Uterus (tissue), 4 donors: ENCODE data around the gene ZDHHC11. TPM values are rescaled to one million over a fixed set of nuclear protein-coding genes. Genes with fewer than 3 reads are reported as not detected.
"Not testable (repeated sequence)": the region's sequence is repeated elsewhere in the genome, so short reads cannot be mapped to it uniquely, and the experiment has no call there.

Experiments
- DNase-seq, 2 donors: peaks; one replicate each; pipeline ENCODE4 v3.0.0-alpha.2; 2019 to 2020
- H3K27ac ChIP-seq, 2 donors: fragments of 200-600 bp; sonication (generic); 1 replicate in 1 of 2; 2 replicates in 1 of 2; pipeline ENCODE4 v1.5.1; 2016 to 2018
- H3K27me3 ChIP-seq, 2 donors: fragments of 200-600 bp; sonication (generic); one replicate each; pipeline ENCODE4 v1.5.1; 2018 to 2019; ENCODE audit warnings: control low read depth in 1 of 2
- H3K36me3 ChIP-seq, 2 donors: fragments of 200-600 bp; sonication (generic); one replicate each; pipeline ENCODE4 v1.5.1; 2019; ENCODE audit warnings: control low read depth in 1 of 2
- H3K4me1 ChIP-seq, 2 donors: fragments of 200-600 bp; sonication (generic); one replicate each; pipeline ENCODE4 v1.5.1; 2018 to 2019; ENCODE audit warnings: control low read depth in 1 of 2
- H3K4me3 ChIP-seq, 2 donors: fragments of 200-600 bp; sonication (generic); 1 replicate in 1 of 2; 2 replicates in 1 of 2; pipeline ENCODE4 v1.5.1; 2018 to 2019; ENCODE audit warnings: mild to moderate bottlenecking in 1 of 2
- H3K9me3 ChIP-seq, 2 donors: fragments of 200-600 bp; sonication (generic); one replicate each; pipeline ENCODE4 v1.5.1; 2019; ENCODE audit warnings: control low read depth in 1 of 2
- CTCF ChIP-seq, 4 experiments: fragments of 200-600 bp in 2 of 4; fragments of 450-650 bp in 2 of 4; sonication (generic) in 2 of 4; IDR thresholded peaks; one replicate each; pipeline ENCODE4 v1.5.1; 2016 to 2019; ENCODE audit warnings: antibody characterized with exemption in 4 of 4, mild to moderate bottlenecking in 2 of 4, moderate library complexity in 1 of 4
- POLR2A ChIP-seq, 2 donors: fragments of 450-650 bp; IDR thresholded peaks; one replicate each; pipeline ENCODE4 v1.6.1; 2016; ENCODE audit warnings: antibody characterized with exemption in 2 of 2, mild to moderate bottlenecking in 1 of 2, moderate library complexity in 1 of 2
- intact Hi-C: fragments of 100-400 bp; cut with DNase I; formaldehyde crosslinking; loops from one replicate; pipeline ENCODE4 v1.15.1; 2023; ENCODE audit warnings: low total_unique reads
- total RNA-seq, 4 donors: library from RNA; depleted of rRNA in 3 of 4; stranded (reverse); fragments of >200 nt in 3 of 4; gene quantifications; one replicate each; pipeline versions ENCODE4 v1.1.0 to v1.2.4, GENCODE V29; 2014 to 2023
- donor health status: DM: yes; HTN: yes; CAD: no.

The ZDHHC11 gene
- total RNA-seq, 4 donors from 2014 or later, result 1.8 to 14.4 (median 8.2) TPM; not detected in 1

DNA sequence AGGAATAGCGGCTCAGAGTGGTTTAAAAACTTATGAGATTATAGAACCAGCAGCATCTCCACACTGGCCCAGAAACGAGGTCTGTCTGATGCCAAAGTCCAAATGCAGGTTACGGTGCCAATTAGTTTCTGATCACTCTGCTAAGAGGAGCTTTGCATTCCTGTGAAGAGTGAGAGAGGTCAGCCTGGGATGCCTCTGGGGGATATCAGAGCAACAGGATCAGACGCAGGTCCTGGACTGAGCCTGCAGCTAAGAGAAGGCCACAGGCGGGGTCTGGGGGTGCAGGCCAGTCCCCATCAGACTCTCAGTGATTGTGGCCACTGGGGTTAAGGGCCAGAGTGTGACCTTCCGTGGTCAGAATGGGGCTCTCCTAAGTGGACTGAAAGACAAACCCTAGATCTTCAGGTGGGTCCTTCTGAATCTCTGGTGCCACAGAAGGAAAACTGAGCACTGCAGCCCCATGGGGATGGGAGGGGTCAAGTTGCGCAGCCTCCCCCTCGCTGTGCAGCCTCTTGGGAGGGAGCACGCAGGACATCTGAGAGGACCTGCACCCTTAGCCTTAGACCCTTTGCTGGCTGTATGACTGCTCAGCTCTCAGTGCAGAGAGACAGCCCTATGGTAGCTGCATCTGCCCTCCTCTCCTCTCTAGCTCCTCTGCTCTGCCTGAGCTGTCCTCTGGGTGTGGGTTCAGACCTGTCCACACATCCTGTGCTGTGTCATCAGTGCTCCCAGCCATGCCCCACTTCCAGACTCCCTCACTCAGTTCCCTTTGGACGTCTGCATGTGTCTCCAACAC is 42.9 kb downstream of the ZDHHC11 start:
- intact Hi-C loops, DNase-seq, H3K27me3 ChIP-seq, H3K4me1 ChIP-seq, H3K4me3 ChIP-seq, H3K36me3 ChIP-seq, H3K27ac ChIP-seq, H3K9me3 ChIP-seq: not testable (repeated sequence)

GRCh38 chr5:801472-801871 is 49.3 kb downstream of the ZDHHC11 start:
- Histone ChIP-seq H3K27ac (no peak overlapping the region), H3K27me3 (no peaks in the 10 kb centered on the region), H3K36me3 (no peaks in the 10 kb centered on the region), H3K4me3 (no peak overlapping the region), H3K9me3 (no peaks in the 10 kb centered on the region), H3K4me1 (no peaks in the 10 kb centered on the region)
- intact Hi-C loops, result no loop called here
- TF ChIP-seq POLR2A (IDR thresholded peaks at IDR 0.05) (no peak), CTCF (IDR thresholded peaks at IDR 0.05) (no peak)
- no peak for DNase-seq

DNA sequence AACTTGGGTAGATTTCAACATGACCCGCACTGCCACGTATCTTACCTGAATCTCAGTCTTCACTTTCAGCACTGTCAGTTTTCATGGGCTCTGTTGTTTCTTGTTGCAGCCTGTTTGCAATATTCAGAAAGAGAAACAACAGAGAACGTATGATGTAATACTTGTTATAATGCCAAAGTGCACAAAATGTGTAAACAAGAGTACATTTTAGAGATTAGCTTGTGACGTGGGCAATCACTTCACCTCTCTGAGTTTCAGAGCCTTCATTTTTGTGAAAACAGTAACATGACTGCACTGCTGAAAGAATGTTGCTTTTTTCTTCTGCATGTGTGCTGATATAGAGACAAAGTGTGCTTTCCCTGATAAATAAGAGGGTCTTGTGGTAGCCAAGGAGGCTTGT is 49.7 kb downstream of the ZDHHC11 start:
- H3K27ac ChIP-seq, H3K9me3 ChIP-seq, H3K36me3 ChIP-seq, H3K4me3 ChIP-seq, H3K4me1 ChIP-seq, DNase-seq, H3K27me3 ChIP-seq, intact Hi-C loops: not testable (repeated sequence)

GRCh38 chr5:798505-799138 is 52.2 kb downstream of the ZDHHC11 start:
- H3K9me3 ChIP-seq, intact Hi-C loops: not testable (repeated sequence)

GRCh38 chr5:797986-798385 is 52.8 kb downstream of the ZDHHC11 start:
- H3K27ac ChIP-seq, H3K9me3 ChIP-seq, H3K27me3 ChIP-seq, H3K4me1 ChIP-seq, H3K4me3 ChIP-seq, H3K36me3 ChIP-seq, DNase-seq, intact Hi-C loops: not testable (repeated sequence)

More at GRCh38 chr5:798505-799138, 52.2 kb downstream of the ZDHHC11 start:
- H3K4me1 ChIP-seq, H3K27me3 ChIP-seq, H3K4me3 ChIP-seq, H3K36me3 ChIP-seq, DNase-seq, H3K27ac ChIP-seq: not testable (repeated sequence)

GRCh38 chr5:795873-796272 is 54.9 kb downstream of the ZDHHC11 start:
- H3K4me3 ChIP-seq, H3K36me3 ChIP-seq, H3K27ac ChIP-seq, H3K4me1 ChIP-seq, H3K9me3 ChIP-seq, H3K27me3 ChIP-seq, DNase-seq, intact Hi-C loops: not testable (repeated sequence)

GRCh38 chr5:794948-795347 is 55.8 kb downstream of the ZDHHC11 start:
- H3K27me3 ChIP-seq, H3K4me3 ChIP-seq, H3K9me3 ChIP-seq, H3K4me1 ChIP-seq, intact Hi-C loops, DNase-seq, H3K36me3 ChIP-seq, H3K27ac ChIP-seq: not testable (repeated sequence)

- H3K27ac ChIP-seq, DNase-seq: not testable (repeated sequence)
These were observed 62.1 kb downstream of the ZDHHC11 start for GRCh38 chr5:788703-789102.

GRCh38 chr5:787857-788233 is 62.9 kb downstream of the ZDHHC11 start:
- H3K4me3 ChIP-seq, H3K27me3 ChIP-seq, H3K36me3 ChIP-seq, H3K27ac ChIP-seq, DNase-seq, intact Hi-C loops: not testable (repeated sequence)
- H3K4me1 ChIP-seq, result peaks cover 0 to 12% of the 10 kb centered on the region in 2 donors
- H3K9me3 ChIP-seq, result peaks cover 0 to 11% of the 10 kb centered on the region in 2 donors

More at GRCh38 chr5:788703-789102, 62.1 kb downstream of the ZDHHC11 start:
- Histone ChIP-seq H3K9me3 (peaks cover 0 to 11% of the 10 kb centered on the region in 2 donors), H3K4me1 (peaks cover 0 to 12% of the 10 kb centered on the region in 2 donors)
- H3K27me3 ChIP-seq, H3K36me3 ChIP-seq, intact Hi-C loops, H3K4me3 ChIP-seq: not testable (repeated sequence)

DNA sequence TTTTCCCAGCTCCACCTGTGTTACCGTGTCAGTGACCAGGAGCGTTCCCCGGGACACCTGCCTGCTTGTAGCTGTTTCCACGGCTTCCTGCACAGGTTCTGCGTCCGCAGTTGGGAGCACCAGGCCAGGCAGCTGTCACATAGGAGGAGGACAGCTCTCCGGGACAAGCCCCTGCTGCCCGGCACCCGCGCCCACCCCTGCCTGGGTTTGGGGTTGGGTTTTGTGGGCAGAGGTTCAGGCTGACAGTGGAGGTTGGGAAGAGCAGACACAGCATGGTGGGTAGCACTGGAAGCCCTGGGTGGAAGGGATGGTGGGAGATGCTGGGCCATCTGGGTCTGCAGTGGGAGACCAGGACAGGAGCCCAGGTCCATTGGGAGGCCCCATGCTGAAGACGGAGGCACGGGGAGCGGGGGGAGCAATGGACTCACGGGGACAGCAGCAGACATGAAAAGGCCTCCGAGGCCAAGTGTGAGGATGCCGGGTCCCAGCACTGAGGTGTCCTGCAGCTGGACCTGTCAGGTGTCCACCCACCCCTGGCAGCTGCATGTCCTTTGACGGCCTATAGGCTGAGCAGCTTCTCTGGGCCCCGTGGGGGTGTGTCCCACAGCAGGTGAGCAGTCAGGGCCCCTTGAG is 63.4 kb downstream of the ZDHHC11 start:
- H3K27me3 ChIP-seq, intact Hi-C loops, DNase-seq, H3K4me3 ChIP-seq, H3K36me3 ChIP-seq, H3K27ac ChIP-seq: not testable (repeated sequence)
- Histone ChIP-seq H3K4me1 (peaks cover 0 to 12% of the 10 kb centered on the region in 2 donors), H3K9me3 (peaks cover 0 to 11% of the 10 kb centered on the region in 2 donors)

- H3K9me3 ChIP-seq, H3K27ac ChIP-seq, intact Hi-C loops, H3K27me3 ChIP-seq, H3K36me3 ChIP-seq: not testable (repeated sequence)
- peaks cover 0 to 12% of the 10 kb centered on the region in 2 donors for H3K4me1 ChIP-seq
- H3K4me3 ChIP-seq, result peak overlapping the region; percentile 32 to 52
- DNase-seq, result peak in 1 of 2 donors; percentile 25
These were observed 65.5 kb downstream of the ZDHHC11 start for GRCh38 chr5:785181-785705.
